HG03432 (cell line): ENCODE results near the gene FGF22.
"Not testable (repeated sequence)": the region's sequence is repeated elsewhere in the genome, so short reads cannot be mapped to it uniquely, and the experiment has no call there.

Experiments used
- ATAC-seq: cut with Tn5 transposase; IDR thresholded peaks from one replicate; pipeline ENCODE4 v1.9.1; 2021; ENCODE audit warnings: mild to moderate bottlenecking, moderate library complexity; ENCODE audit not compliant: unreplicated experiment

Gene FGF22

DNA sequence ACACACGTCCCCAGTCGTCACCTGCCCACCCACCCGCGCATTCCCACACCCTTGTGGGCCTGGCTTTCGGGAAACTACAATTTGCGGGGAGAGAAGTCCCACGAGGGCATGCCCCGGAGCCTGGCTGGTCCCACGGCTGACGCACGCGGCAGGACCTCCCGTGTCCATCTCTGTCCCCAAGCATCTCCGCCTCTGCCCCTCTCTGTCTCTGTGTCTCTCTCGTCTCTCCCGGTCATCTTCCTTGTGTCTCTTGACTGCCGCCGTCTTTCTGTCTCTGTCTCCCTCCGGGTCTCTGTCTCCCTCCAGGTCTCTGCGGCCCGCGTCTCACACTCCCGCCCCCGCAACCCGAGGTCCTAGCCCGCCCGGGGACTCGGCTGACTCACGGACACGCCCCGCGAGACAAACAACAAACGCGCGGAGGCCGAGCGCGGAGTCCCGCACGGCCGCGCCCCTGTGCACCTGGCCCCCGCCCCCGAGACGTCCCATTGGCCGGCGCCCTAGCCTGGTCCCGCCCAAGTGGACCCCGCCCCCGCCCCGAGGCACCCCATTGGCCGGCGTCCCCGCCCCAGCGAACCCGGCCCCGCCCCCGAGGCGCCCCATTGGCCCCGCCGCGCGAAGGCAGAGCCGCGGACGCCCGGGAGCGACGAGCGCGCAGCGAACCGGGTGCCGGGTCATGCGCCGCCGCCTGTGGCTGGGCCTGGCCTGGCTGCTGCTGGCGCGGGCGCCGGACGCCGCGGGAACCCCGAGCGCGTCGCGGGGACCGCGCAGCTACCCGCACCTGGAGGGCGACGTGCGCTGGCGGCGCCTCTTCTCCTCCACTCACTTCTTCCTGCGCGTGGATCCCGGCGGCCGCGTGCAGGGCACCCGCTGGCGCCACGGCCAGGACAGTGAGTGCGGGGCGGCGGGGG lies at the start of gene FGF22:
Gene FGF22 (plus strand): TSS at position 627 of the 908 bp plus-strand sequence. CDS start 47 bp downstream, at position 674.
- peak; percentile 55 for ATAC-seq

DNA sequence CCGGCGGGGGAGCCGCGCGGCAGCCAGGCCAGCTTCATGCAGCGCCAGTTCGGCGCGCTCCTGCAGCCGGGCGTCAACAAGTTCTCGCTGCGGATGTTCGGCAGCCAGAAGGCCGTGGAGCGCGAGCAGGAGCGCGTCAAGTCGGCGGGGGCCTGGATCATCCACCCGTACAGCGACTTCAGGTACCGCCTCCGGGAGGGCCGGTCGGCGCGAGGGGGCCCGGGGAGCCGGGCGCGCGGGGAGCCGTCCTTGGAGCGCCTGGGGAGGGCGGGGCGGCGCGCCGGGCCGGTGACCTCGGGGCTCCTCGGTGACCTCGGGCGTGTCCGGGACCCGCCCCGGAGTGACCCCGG lies 49.3 kb upstream of the FGF22 start:
- ATAC-seq = no peak

DNA sequence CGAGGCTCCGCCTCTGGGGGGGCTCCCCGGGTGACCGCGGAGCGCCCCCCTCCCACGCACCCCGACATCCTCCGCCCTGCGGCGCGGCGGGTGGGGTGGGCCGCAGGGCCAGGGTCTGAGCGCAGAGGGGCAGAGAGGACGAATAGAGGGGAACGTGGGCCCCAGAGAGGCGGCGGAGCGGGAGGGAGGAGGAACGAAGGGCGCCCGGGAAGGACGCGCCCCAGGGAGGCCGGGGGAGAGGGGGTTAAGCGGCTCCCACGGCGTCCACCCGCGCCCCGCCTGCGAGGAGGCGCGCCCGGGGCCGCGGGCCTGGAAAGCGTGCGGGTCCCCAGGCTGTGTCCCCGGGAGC lies 49.0 kb upstream of the FGF22 start:
- no peak for ATAC-seq

DNA sequence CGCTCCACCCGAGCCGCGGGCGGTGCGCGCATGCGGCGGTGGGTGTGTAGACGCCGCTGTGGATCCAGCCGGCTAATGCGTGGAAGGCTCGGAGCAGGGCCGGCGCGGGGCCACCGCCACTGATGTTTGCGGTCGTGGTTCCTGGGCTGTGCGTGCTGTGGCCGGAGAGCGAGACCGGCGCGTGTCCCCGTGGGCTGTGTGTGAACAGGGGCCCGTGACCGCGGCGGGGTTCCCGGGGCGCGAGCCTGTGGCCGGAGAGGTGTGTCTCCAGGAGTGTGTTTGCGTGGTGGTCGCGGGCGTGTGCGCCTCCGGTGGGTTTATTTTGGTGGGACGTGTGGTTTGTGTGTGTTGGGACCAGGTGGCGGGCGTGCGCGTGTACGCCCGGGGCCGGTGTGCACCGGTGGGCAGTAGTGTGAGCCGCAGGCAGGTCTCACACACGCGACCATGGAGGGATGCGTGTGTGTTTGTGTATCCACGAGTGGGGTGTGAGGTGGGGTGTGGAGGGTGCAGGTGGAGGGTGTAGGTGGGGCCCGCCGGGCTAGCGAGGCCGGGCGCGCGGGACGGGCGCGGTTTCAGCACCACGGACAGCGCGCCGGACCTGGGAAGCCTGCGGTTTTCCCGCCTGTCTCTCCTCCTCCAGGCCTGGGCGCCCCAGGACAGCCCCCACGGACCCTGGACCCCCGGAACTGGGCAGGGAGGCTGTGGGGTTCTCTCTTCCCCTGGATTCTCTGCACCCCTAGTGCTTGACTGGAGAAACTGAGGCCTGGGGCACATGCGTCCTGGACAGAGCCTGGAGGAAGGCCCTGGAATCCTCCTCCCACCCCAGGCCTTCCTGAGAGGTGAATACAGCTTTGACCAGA lies 48.4 kb upstream of the FGF22 start:
- no peak for ATAC-seq

DNA sequence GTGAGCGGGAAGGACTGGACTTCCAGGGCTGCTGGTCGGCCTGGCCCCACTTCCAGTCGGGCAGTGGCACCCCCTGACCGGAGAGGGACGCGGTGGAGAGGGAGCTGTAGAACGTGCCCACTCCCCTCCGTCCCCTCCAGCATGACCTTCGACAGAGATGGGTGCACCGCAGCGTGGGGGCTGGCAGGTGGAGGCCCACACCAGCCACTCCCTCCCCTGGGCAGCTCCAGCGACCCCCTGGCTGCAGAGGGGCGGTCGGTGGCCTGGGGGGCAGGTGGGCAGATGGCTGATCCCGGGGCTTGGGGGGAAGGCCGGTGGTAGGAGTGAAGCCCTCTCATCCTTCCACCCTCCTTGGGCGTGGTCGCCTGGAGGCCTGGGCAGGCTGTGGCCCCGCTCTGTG lies 47.6 kb upstream of the FGF22 start:
- no peak for ATAC-seq

DNA sequence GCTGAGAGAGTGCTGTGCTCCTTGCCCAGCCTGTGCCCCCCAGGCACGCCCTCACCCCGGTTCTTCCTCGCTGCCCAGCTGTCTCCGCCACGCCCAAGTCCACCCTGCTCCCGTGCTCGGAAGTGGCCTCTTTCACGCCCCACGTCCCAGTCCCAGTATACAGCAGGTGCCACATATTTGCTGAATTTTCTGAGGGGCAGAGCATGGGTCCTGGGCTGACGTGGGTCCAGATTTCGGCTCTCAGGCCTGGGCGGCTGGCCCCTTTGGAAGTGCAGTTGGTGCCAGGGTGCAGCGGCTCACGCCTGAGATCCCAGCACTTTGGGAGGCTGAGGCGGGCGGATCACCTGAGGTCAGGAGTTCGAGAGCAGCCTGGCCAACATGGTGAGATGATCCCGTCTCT lies 46.6 kb upstream of the FGF22 start:
- ATAC-seq = no peak

DNA sequence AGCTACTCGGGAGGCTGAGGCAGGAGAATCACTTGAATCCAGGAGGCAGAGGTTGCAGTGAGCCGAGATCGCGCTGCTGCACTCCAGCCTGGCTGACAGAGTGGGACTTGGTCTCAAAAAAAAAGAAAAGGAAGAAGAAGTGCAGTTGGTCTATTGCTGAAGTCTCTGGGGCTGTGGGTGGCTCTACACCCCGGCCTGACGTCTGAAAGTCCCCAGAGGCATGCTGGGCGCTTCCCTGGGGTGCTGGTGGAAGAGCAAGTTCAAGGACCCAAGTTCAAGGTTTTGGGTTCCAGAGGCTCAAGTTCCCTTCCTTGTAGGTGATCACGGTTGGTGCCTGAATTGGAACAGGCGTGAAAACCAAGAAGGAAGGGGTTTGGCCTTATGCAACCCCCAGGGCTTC lies 46.2 kb upstream of the FGF22 start:
- ATAC-seq = no peak

DNA sequence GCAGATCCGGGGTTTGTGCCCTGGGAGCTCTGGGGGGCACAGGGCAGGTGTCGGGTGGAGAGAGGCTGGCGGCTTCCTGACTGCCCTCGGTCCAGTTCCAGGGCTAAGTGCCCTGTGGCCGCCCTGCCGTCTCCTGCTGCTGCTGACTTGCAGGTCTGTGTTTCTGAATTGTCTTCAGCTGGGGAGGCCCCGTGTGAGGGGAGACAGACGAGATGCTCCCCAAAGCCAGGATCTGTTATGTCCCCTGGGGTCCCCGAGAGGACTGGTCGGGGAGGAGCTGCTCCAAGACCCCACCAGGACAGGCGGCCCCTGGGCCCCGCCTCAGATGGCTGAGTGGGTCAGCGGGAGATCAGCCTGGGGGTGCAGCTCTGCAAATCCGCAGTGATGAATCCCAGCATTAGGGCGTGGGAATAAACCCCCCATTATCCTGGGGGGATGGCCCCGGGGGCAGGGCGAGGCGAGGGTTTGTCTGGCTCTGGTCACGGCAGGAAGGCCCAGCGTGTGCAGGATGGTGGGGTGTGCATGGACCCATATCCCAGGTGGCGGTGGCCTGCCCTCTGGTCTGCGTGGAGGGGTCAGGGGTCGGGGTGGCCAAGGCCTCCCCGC lies 45.3 kb upstream of the FGF22 start:
- no peak for ATAC-seq

DNA sequence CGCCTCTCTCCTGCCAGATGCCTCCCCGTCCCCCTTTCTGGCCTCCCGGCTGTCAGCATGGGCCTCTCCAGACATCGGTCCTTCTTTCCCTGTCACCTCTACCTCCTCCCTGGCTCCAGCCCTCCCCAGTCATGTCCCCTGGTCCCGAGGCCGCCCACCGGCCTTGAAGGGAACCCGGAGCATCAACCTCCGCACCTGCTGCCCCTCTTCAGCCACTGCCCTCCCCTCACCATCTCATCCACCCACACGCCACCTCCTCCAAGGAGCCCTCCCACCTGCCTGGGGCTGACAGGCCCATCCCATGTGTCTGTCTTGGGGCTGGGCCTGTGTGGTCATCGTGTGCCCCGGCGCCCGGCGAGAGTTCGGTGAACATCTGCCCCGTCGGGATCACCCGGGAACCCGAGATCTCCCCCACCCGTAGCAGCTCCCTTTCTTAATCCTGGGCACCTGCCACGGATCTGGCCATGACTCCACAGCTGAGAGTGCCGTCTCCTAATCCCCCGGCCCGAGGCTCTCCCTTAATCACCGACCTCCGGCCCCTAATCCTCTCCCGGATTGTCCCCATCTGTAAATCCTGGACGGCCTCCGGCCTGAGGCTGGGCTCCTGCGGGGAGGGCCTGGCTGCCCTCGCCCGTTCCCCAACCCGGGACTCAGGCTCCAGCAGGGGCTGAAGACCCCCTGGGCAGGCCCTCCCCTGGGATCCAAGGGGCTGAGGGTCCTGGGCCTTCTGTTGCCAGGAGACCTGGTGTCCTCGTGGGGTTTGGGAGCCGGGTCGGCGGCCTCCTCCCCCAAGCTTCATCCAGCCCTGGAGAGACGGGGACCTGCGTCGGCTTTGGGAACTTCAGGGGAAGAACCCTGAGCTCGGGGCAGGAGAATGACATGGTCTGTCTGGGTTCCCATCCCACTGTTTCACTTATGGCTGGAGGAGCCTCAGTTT lies 44.1 kb upstream of the FGF22 start:
- no peak for ATAC-seq

DNA sequence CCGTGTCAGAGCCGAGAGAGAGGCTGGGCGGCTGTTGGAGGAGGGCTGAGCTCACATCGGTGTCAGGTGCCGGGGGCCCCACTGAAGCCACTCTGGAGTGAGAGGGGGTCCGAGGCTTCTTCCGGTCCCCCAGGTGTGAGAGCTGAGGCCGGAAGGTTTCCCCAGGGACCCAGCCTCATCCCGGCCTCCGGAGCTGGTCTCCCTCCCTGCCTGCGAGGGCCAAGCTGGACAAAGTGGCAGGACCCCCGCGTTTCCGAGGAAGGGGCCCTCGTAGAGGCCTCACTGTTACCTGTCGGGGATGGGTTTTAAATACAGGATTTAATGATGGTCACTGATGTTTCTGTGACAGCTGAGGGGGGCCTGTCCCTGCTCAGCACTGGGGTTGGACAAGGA lies 43.4 kb upstream of the FGF22 start:
- no peak for ATAC-seq

DNA sequence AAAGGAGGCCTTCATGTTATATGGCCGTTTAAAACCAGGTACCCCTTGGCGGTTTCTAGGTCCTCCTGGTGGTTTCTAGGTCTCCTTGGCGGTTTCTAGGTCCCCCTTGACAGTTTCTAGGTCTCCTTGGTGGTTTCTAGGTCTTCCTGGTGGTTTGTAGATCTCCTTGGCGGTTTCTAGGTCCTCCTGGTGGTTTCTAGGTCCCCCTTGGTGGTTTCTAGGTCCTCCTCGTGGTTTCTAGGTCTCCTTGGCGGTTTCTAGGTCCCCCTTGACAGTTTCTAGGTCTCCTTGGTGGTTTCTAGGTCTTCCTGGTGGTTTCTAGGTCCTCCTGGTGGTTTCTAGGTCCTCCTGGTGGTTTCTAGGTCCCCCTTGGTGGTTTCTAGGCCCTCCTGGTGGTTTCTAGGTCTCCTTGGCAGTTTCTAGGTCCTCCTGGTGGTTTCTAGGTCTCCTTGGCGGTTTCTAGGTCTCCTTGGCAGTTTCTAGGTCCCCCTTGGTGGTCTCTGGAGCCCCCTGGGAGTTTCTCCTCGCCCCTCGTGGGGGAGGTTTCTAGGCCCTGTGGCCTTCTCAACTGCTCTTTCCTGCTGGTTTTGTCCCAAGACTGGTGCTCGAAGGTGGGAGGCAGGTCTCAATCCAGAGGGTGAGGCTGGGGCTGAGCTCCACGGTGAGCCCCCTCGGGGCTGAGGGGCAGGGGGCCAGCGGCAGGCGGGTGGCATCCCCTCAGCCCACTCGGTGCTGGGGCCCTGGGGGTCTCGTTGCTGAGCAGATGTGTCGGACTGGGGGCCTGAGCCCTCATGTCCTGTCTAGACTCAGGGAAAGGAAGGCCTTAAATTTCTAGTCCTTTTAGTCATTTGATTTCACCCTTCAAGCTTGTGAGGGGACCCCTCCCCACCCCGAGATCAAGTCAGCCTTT lies 42.0 kb upstream of the FGF22 start:
- ATAC-seq = no peak

DNA sequence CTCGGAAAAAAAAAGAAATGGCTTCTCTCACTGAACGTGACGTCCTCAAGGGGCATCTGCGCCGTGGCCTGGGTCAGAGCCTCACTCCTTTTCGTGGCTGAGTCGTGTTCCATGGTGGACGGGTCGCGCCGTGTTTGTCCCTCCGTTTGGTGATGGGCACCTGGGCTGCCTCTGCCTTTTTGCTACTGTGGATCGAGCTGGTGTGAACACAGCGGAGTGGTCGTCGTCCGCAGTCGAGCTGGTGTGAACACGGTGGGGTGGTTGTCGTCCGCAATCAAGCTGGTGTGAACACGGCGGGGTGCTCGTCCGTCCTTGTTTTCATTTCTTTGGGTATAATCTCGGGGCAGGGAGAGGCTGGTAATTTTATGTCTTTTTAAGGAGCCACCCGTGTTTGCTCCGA lies 38.4 kb upstream of the FGF22 start:
- ATAC-seq = no peak

DNA sequence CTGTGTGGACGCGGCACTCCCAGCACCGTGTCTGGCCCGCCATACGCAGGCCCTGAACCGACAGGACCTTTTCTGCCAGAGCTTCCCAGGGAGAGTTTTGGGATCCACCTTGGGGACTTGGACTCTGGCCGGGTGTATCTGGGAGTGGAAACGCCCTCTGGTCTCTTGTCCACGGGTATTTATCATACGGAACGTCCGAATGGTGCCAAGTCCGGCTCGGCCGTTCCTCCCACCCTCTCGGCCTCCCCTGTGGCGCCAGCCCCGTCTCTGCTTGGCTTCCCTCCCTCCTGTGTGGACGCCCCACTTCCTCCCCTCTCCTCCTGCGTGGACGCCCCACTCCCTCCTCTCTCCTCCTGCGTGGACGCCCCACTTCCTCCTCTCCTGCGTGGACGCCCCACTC lies 37.9 kb upstream of the FGF22 start:
- no peak for ATAC-seq

DNA sequence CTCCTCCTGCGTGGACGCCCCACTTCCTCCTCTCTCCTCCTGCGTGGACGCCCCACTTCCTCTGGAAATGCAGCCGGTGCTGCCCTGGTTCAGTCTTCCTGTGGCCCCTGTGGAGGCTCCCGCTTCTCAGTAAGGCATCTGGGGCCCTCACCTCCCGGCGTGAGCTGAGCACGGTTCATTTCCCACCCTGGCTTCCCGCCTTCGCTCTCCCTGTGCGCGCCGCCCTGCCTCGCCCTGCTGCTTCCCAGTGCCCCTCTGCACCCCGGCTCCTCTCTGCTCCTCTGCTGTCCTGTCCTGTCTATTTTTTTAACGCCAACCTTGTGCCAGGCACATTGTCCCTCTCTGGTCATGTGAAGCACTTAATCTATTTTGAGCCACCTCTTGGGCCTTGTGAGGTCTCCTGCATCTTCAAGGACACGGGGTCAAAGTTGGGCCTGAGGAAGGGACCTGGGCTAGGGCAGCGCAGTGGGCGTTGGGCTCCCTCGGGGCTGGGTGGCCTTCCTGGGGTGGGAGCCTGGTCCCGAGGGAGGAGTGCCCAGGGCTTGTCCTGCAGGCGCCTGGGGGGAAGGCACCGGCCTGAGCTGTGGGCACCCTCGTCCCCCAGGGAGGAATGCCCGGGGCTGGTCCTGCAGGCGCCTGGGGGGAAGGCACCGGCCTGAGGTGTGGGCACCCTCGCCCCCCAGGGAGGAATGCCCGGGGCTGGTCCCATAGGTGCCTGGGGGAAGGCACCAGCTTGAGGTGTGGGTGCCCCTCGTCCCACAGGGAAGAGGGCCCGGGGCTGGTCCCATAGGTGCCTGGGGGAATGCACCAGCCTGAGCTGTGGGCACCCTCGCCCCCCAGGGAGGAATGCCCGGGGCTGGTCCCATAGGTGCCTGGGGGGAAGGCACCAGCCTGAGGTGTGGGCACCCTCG lies 37.0 kb upstream of the FGF22 start:
- ATAC-seq = no peak

DNA sequence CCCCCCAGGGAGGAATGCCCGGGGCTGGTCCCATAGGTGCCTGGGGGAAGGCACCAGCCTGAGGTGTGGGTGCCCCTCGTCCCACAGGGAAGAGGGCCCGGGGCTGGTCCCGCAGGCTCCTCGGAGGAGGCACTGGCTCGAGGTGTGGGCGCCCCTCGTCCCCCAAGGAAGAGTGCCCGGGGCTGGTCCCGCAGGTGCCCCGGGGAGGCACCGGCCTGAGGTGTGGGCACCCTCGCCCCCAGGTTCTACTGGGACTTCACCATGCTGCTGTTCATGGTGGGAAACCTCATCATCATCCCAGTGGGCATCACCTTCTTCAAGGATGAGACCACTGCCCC lies 36.4 kb upstream of the FGF22 start:
- ATAC-seq = not testable (repeated sequence)

DNA sequence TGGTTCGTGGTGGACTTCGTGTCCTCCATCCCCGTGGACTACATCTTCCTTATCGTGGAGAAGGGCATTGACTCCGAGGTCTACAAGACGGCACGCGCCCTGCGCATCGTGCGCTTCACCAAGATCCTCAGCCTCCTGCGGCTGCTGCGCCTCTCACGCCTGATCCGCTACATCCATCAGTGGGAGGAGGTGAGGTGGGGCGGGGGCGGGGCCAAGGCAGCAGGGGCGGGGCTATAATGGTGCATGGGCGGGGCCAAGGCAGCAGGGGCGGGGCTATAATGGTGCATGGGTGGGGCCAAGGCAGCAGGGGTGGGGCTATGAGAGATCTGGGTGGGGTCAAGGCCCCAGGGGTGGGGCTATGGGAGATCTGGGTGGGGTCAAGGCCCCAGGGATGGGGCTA lies 35.9 kb upstream of the FGF22 start:
- ATAC-seq = not testable (repeated sequence)

DNA sequence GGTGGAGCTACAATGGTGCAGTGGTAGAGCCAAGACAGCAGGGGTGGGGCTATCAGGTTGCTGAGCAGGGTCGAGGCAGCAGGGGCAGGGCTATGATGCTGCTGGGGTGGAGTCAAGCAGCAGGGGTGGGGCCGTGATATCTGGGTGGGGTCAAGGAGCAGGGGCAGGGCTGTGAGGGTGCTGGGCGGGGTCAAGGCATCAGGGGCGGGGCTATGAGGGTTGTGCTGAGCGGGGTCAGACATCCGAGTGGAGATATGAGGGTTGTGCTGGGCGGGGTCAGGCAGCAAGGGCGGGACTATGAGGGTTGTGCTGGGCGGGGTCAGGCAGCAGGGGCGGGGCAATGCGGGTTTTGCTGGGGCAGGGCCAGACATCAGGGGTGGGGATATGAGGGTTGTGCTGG lies 35.3 kb upstream of the FGF22 start:
- no peak for ATAC-seq

DNA sequence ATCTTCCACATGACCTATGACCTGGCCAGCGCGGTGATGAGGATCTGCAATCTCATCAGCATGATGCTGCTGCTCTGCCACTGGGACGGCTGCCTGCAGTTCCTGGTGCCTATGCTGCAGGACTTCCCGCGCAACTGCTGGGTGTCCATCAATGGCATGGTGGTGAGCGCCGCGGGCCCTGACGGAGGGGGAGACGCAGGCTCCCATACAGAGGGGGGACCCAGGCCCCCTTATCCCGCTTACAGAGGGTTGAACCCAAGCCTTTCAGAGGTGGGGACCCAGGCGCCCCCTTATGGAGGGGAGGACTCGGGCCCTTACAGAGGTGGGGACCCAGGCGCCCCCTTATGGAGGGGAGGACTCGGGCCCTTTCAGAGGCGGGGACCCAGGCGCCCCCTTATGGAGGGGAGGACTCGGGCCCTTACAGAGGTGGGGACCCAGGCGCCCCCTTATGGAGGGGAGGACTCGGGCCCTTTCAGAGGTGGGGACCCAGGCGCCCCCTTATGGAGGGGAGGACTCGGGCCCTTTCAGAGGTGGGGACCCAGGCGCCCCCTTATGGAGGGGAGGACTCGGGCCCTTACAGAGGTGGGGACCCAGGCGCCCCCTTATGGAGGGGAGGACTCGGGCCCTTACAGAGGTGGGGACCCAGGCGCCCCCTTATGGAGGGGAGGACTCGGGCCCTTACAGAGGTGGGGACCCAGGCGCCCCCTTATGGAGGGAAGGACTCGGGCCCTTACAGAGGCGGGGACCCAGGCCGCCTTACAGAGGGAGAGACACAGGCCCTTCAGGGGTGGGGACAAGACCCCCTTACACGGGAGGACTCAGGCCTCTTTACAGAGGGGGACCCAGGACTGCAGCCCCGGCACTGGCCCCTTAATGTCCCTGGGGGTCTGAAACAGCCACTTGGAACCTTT lies 34.4 kb upstream of the FGF22 start:
- not testable (repeated sequence) for ATAC-seq
